ENCODE measurements around the gene SHISA5. TPM values are rescaled to one million over a fixed set of nuclear protein-coding genes. Genes with fewer than 3 reads are reported as not detected.
"Not testable (repeated sequence)": the region's sequence is repeated elsewhere in the genome, so short reads cannot be mapped to it uniquely, and the experiment has no call there.

The SHISA5 gene
- polyA plus RNA-seq, 6 donors from 2014 or later, result 393 to 571 (median 442) TPM

- Mint-ChIP-seq H3K9me3 (peaks cover 0 to 1% (median 0%) of the 10 kb centered on the region in 7 donors), H3K4me3 (no peak overlapping the region), H3K27me3 (no peaks in the 10 kb centered on the region), H3K36me3 (no peaks in the 10 kb centered on the region), H3K4me1 (no peaks in the 10 kb centered on the region), H3K27ac (peak overlapping the region in 1 of 6 donors; percentile 8)
- ATAC-seq (ENCODE audit: low read depth in 2 of 2) (no peak), DNase-seq (no peak)
Observed at GRCh38 chr3:48535578-48535977, 31.6 kb upstream of the SHISA5 start.

- H3K4me1 Mint-ChIP-seq, result no peaks in the 10 kb centered on the region
- H3K4me3 Mint-ChIP-seq, result no peak overlapping the region
- H3K27me3 Mint-ChIP-seq, result no peaks in the 10 kb centered on the region
- ATAC-seq (ENCODE audit: low read depth in 2 of 2) (no peak), DNase-seq (no peak)
- H3K36me3 Mint-ChIP-seq, result no peaks in the 10 kb centered on the region
- no peak overlapping the region for H3K27ac Mint-ChIP-seq
- peaks cover 0 to 1% (median 0%) of the 10 kb centered on the region in 7 donors for H3K9me3 Mint-ChIP-seq
Observed at GRCh38 chr3:48532977-48533337, 29.0 kb upstream of the SHISA5 start.

- no peaks in the 10 kb centered on the region for H3K36me3 Mint-ChIP-seq
- no peak for DNase-seq
- H3K27me3 Mint-ChIP-seq, result no peaks in the 10 kb centered on the region
- H3K4me1 Mint-ChIP-seq, result no peaks in the 10 kb centered on the region
- ATAC-seq (ENCODE audit: low read depth in 2 of 2), result no peak
- no peak overlapping the region for H3K4me3 Mint-ChIP-seq
- peaks cover 0 to 1% (median 0%) of the 10 kb centered on the region in 7 donors for H3K9me3 Mint-ChIP-seq
- H3K27ac Mint-ChIP-seq, result no peak overlapping the region
Observed at GRCh38 chr3:48532271-48532976, 28.4 kb upstream of the SHISA5 start.

- not testable (repeated sequence) for ATAC-seq (ENCODE audit: low read depth in 2 of 2); H3K9me3 Mint-ChIP-seq; H3K36me3 Mint-ChIP-seq; H3K4me3 Mint-ChIP-seq; H3K27me3 Mint-ChIP-seq; DNase-seq; H3K4me1 Mint-ChIP-seq; H3K27ac Mint-ChIP-seq
Observed at GRCh38 chr3:48530701-48531100, 26.7 kb upstream of the SHISA5 start.

GRCh38 chr3:48528754-48529153 lies 24.8 kb upstream of the SHISA5 start:
- peaks cover 0 to 1% (median 0%) of the 10 kb centered on the region in 7 donors for H3K9me3 Mint-ChIP-seq
- no peak overlapping the region for H3K27ac Mint-ChIP-seq
- no peak for ATAC-seq (ENCODE audit: low read depth in 2 of 2)
- H3K36me3 Mint-ChIP-seq, result no peaks in the 10 kb centered on the region
- H3K27me3 Mint-ChIP-seq, result no peaks in the 10 kb centered on the region
- H3K4me3 Mint-ChIP-seq, result no peak overlapping the region
- no peaks in the 10 kb centered on the region for H3K4me1 Mint-ChIP-seq
- no peak for DNase-seq

GRCh38 chr3:48528048-48528447 lies 24.1 kb upstream of the SHISA5 start:
- Mint-ChIP-seq H3K27ac (peak overlapping the region in 2 of 6 donors; percentile 19 to 30), H3K36me3 (no peaks in the 10 kb centered on the region), H3K4me3 (no peak overlapping the region), H3K4me1 (no peaks in the 10 kb centered on the region), H3K27me3 (no peaks in the 10 kb centered on the region), H3K9me3 (peaks cover 0 to 1% (median 0%) of the 10 kb centered on the region in 7 donors)
- ATAC-seq (ENCODE audit: low read depth in 2 of 2) (no peak), DNase-seq (no peak)

GRCh38 chr3:48524970-48525369 lies 21.0 kb upstream of the SHISA5 start:
- ATAC-seq (ENCODE audit: low read depth in 2 of 2), result no peak
- DNase-seq, result no peak
- Mint-ChIP-seq H3K4me1 (no peaks in the 10 kb centered on the region), H3K4me3 (no peak overlapping the region), H3K27me3 (no peaks in the 10 kb centered on the region), H3K36me3 (no peaks in the 10 kb centered on the region), H3K9me3 (no peaks in the 10 kb centered on the region), H3K27ac (no peak overlapping the region)

GRCh38 chr3:48521635-48522034 lies 17.7 kb upstream of the SHISA5 start:
- Mint-ChIP-seq H3K4me1 (no peaks in the 10 kb centered on the region), H3K4me3 (no peak overlapping the region), H3K9me3 (no peaks in the 10 kb centered on the region), H3K27me3 (no peaks in the 10 kb centered on the region), H3K27ac (no peak overlapping the region), H3K36me3 (no peaks in the 10 kb centered on the region)
- no peak for ATAC-seq (ENCODE audit: low read depth in 2 of 2)
- no peak for DNase-seq

- Mint-ChIP-seq H3K27ac (no peak overlapping the region), H3K36me3 (no peaks in the 10 kb centered on the region), H3K4me1 (peaks cover 0 to 8% (median 7%) of the 10 kb centered on the region in 3 donors), H3K27me3 (no peaks in the 10 kb centered on the region), H3K4me3 (no peak overlapping the region), H3K9me3 (no peaks in the 10 kb centered on the region)
- ATAC-seq (ENCODE audit: low read depth in 2 of 2) (no peak), DNase-seq (no peak)
Observed at GRCh38 chr3:48519277-48519643, 15.3 kb upstream of the SHISA5 start.

- Mint-ChIP-seq H3K4me3 (no peak overlapping the region), H3K9me3 (no peaks in the 10 kb centered on the region), H3K4me1 (peaks cover 0 to 9% (median 7%) of the 10 kb centered on the region in 3 donors), H3K27ac (no peak overlapping the region), H3K27me3 (no peaks in the 10 kb centered on the region), H3K36me3 (no peaks in the 10 kb centered on the region)
- DNase-seq (no peak), ATAC-seq (ENCODE audit: low read depth in 2 of 2) (no peak)
Observed at GRCh38 chr3:48518638-48519276, 14.8 kb upstream of the SHISA5 start.

GRCh38 chr3:48518069-48518468 lies 14.1 kb upstream of the SHISA5 start:
- DNase-seq (no peak), ATAC-seq (ENCODE audit: low read depth in 2 of 2) (no peak)
- Mint-ChIP-seq H3K27ac (no peak overlapping the region), H3K4me3 (no peak overlapping the region), H3K27me3 (no peaks in the 10 kb centered on the region), H3K9me3 (no peaks in the 10 kb centered on the region), H3K4me1 (peaks cover 0 to 9% (median 7%) of the 10 kb centered on the region in 3 donors), H3K36me3 (no peaks in the 10 kb centered on the region)

GRCh38 chr3:48516571-48516970 lies 12.6 kb upstream of the SHISA5 start:
- Mint-ChIP-seq H3K27ac (no peak overlapping the region), H3K9me3 (no peaks in the 10 kb centered on the region), H3K36me3 (no peaks in the 10 kb centered on the region), H3K4me1 (peaks cover 0 to 9% (median 7%) of the 10 kb centered on the region in 3 donors), H3K27me3 (peaks cover 0 to 1% (median under 1%) of the 10 kb centered on the region in 3 donors), H3K4me3 (no peak overlapping the region)
- no peak for ATAC-seq (ENCODE audit: low read depth in 2 of 2)
- DNase-seq, result no peak

- Mint-ChIP-seq H3K4me3 (no peak overlapping the region), H3K36me3 (no peaks in the 10 kb centered on the region), H3K9me3 (no peaks in the 10 kb centered on the region), H3K27ac (peak overlapping the region in 1 of 6 donors; percentile 76), H3K4me1 (peaks cover 0 to 9% (median 7%) of the 10 kb centered on the region in 3 donors), H3K27me3 (peaks cover 7 to 11% (median 9%) of the 10 kb centered on the region in 3 donors)
- ATAC-seq (ENCODE audit: low read depth in 2 of 2) (no peak), DNase-seq (no peak)
Observed at GRCh38 chr3:48514431-48515227, 10.7 kb upstream of the SHISA5 start.

GRCh38 chr3:48511551-48511950 lies 7.6 kb upstream of the SHISA5 start:
- ATAC-seq (ENCODE audit: low read depth in 2 of 2), result no peak
- H3K27me3 Mint-ChIP-seq, result peaks cover 7 to 11% (median 9%) of the 10 kb centered on the region in 3 donors
- no peak for DNase-seq
- H3K27ac Mint-ChIP-seq, result no peak overlapping the region
- H3K4me3 Mint-ChIP-seq, result no peak overlapping the region
- H3K9me3 Mint-ChIP-seq, result no peaks in the 10 kb centered on the region
- H3K4me1 Mint-ChIP-seq, result peaks cover 6 to 20% (median 15%) of the 10 kb centered on the region in 3 donors
- no peaks in the 10 kb centered on the region for H3K36me3 Mint-ChIP-seq

Measured in naive B cell (primary cell).